Activated CD4-positive, CD25-positive, alpha-beta regulatory T cell (primary cell): ENCODE results near the gene OR10H3.
"Not testable (repeated sequence)": the region's sequence is repeated elsewhere in the genome, so short reads cannot be mapped to it uniquely, and the experiment has no call there.

Experiments
- DNase-seq, 4 experiments: peaks; one replicate each; lab custom pipeline; 2025; lab: John Stamatoyannopoulos, UW

The OR10H3 gene

GRCh38 chr19:15779756-15780476, 42.1 kb downstream of the OR10H3 start:
- DNase-seq: no peak

- no peak for DNase-seq
Measured at GRCh38 chr19:15780610-15781418, 43.0 kb downstream of the OR10H3 start.

DNA sequence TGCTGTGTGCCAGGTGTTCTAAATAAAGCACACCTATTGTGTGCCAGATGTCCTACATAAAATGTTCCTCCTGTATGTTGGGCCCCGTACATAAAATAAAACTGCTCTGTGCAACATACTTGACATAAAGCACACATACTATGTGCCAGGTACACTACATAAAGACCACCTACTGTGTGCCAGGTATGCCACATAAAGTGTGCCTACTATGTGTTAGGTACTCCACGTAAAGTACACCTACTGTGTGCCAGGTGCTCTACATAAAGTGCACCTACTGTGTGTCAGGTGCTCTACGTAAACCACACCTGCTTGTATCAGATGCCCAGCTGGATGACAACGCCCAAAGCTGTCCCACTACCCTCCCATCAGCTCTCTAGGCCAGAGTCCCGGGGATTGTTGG, 43.9 kb downstream of the OR10H3 start:
- no peak for DNase-seq

DNA sequence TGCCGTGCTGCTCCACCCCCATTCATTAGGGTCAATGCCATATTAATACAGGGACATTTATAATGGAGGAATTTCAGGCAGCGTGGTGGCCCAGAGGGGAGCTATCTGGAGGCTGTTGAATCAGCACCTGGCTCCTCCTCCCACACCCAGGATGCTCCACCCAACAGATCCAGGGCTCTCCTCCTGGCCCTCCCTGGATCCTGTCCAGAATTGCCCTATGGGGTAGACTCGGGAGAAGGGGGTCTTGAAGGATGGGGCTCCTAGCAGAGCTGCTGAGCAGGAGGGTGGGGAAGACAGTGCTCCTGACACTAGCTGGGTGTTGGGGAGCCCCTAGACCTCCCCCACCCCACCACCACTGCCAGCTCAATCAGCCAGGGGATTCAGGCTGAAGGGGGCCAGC, 44.4 kb downstream of the OR10H3 start:
- no peak for DNase-seq

DNA sequence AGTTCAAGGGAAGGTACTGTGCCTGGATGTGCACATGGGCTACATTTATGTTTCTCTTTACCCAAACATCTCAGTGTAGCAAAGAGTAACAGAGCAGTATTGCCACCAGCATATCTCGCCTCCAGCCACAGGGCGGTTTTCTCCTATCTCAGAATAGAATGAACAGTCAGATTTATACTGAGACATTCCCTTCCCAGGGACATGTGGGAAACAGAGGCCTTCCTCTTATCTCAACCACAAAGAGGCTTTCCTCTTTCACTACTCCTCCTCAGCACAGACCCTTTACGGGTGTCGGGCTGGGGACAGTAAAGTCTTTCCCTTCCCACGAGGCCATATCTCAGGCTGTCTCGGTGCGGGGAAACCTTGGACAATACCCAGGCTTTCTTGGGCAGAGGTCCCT, 45.1 kb downstream of the OR10H3 start:
- DNase-seq: not testable (repeated sequence)

- no peak for DNase-seq
Measured at GRCh38 chr19:15787611-15788155, 49.9 kb downstream of the OR10H3 start, which contains the start of gene OR10H5. Gene OR10H5 (plus strand): TSS chr19:15787661. CDS start chr19:15794049, 6,388 bp downstream.

- no peak for DNase-seq
Measured at GRCh38 chr19:15788594-15789270, 50.9 kb downstream of the OR10H3 start.

- no peak for DNase-seq
Measured at GRCh38 chr19:15790096-15790495, 52.3 kb downstream of the OR10H3 start.
